Right atrium auricular region (tissue), 2 donors: ENCODE measurements around the gene GALNT8. TPM values are rescaled to one million over a fixed set of nuclear protein-coding genes. Genes with fewer than 3 reads are reported as not detected.

Source experiments
- DNase-seq: peaks from one replicate; pipeline ENCODE4 v3.0.0-alpha.2; 2019; ENCODE audit warnings: low spot score
- H3K27ac ChIP-seq, 2 donors: fragments of 200-600 bp; sonication (generic); 1 replicate in 1 of 2; 2 replicates in 1 of 2; pipeline ENCODE4 v1.5.1; 2016 to 2019
- H3K27me3 ChIP-seq, 2 donors: fragments of 200-600 bp; sonication (generic); one replicate each; pipeline versions ENCODE4 v1.5.1 to v1.6.0; 2017 to 2019
- H3K36me3 ChIP-seq: fragments of 200-600 bp; sonication (generic); one replicate; pipeline ENCODE4 v1.5.1; 2016
- H3K4me1 ChIP-seq, 2 donors: fragments of 200-600 bp; sonication (generic); one replicate each; pipeline versions ENCODE4 v1.5.1 to v1.6.0; 2017 to 2019
- H3K4me3 ChIP-seq, 2 donors: fragments of 200-600 bp; sonication (generic); 1 replicate in 1 of 2; 2 replicates in 1 of 2; pipeline ENCODE4 v1.5.1; 2017 to 2019; ENCODE audit warnings: mild to moderate bottlenecking in 1 of 2, moderate library complexity in 1 of 2
- H3K9me3 ChIP-seq, 2 donors: fragments of 200-600 bp; sonication (generic); one replicate each; pipeline ENCODE4 v1.5.1; 2019
- total RNA-seq, 2 donors: library from RNA; depleted of rRNA; stranded (reverse); fragments of >200 nt; gene quantifications; one replicate each; pipeline ENCODE4 v1.1.0, GENCODE V29; 2016
- TF ChIP-seq, protein P1 (sequence below), 2 donors: fragments of 200-600 bp; sonication (generic); IDR thresholded peaks; one replicate each; pipeline ENCODE4 v1.5.1; 2019; ENCODE audit warnings: antibody characterized with exemption in 2 of 2

GALNT8 gene
- total RNA-seq, 2 donors from 2014 or later = 2.0 to 3.8 TPM

DNA sequence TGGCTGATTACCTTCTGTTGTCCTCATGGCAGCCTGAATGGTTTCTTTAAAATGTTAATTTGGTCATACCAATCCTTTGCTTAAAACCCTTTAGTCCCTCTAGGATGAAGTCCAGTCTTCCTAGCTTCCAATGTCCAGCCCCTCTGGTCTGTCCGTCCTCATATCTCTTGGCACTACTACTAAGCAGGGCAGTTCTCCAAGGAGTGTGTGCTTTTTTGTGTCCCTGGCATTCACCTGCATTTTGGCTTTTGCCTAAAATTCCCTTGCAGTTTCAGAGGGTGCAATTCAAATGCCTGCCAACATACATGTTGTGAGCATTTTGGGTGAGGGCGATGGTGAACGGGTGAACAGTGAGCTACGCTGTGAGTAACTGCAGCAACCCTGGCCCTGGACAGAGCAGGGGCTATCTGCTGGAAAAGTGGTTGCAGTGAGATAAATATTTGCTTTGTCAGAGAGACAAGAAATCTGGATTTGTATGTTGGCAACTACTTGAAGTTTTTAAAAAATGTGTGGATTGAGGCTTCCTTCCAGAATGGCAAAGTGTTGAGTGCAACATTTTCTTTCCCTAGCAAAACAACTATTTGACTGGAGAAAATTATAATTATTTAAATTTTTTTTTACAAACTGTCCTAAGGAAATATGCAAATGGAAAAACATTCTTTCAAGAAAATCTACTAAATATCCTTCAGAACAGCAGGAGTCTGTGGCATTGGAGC is 14.6 kb downstream of the GALNT8 start:
- DNase-seq = no peak
- TF ChIP-seq, protein P1, sequence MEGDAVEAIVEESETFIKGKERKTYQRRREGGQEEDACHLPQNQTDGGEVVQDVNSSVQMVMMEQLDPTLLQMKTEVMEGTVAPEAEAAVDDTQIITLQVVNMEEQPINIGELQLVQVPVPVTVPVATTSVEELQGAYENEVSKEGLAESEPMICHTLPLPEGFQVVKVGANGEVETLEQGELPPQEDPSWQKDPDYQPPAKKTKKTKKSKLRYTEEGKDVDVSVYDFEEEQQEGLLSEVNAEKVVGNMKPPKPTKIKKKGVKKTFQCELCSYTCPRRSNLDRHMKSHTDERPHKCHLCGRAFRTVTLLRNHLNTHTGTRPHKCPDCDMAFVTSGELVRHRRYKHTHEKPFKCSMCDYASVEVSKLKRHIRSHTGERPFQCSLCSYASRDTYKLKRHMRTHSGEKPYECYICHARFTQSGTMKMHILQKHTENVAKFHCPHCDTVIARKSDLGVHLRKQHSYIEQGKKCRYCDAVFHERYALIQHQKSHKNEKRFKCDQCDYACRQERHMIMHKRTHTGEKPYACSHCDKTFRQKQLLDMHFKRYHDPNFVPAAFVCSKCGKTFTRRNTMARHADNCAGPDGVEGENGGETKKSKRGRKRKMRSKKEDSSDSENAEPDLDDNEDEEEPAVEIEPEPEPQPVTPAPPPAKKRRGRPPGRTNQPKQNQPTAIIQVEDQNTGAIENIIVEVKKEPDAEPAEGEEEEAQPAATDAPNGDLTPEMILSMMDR (IDR thresholded peaks at IDR 0.05) = no peak
- H3K36me3 ChIP-seq = no peaks in the 10 kb centered on the region
- H3K27ac ChIP-seq = no peak overlapping the region
- peaks cover 0 to 22% of the 10 kb centered on the region in 2 donors for H3K4me1 ChIP-seq
- no peaks in the 10 kb centered on the region for H3K27me3 ChIP-seq
- H3K4me3 ChIP-seq = no peak overlapping the region
- no peaks in the 10 kb centered on the region for H3K9me3 ChIP-seq

DNA sequence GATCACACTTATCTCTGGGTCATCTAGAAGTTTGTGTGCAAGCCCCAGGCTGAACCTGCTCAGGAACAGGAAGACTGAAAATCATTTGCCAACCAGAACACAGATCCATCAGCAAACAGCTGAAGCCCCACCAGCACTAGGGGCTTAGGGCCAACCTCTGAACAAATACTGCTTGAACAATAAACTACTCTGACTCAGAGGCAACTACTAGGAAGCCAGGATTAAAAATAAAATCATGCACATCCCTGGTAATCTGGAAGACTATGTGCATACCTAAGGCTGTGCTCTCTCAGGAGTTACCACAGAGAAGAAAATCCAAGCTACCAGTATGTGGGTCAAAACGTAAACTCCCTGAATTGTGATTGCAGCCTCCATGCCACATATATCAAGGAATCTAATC is 15.9 kb downstream of the GALNT8 start:
- H3K36me3 ChIP-seq = no peaks in the 10 kb centered on the region
- TF ChIP-seq, protein P1 (IDR thresholded peaks at IDR 0.05) = no peak
- H3K4me1 ChIP-seq = peaks cover 0 to 22% of the 10 kb centered on the region in 2 donors
- no peak overlapping the region for H3K27ac ChIP-seq
- no peaks in the 10 kb centered on the region for H3K9me3 ChIP-seq
- DNase-seq = no peak
- no peaks in the 10 kb centered on the region for H3K27me3 ChIP-seq
- H3K4me3 ChIP-seq = no peak overlapping the region

GRCh38 chr12:4738541-4738940 is 18.3 kb downstream of the GALNT8 start:
- Histone ChIP-seq H3K4me3 (no peak overlapping the region), H3K4me1 (peaks cover 0 to 22% of the 10 kb centered on the region in 2 donors), H3K36me3 (no peaks in the 10 kb centered on the region), H3K27me3 (no peaks in the 10 kb centered on the region), H3K9me3 (no peaks in the 10 kb centered on the region), H3K27ac (no peak overlapping the region)
- TF ChIP-seq, protein P1 (IDR thresholded peaks at IDR 0.05) = no peak
- DNase-seq = no peak

DNA sequence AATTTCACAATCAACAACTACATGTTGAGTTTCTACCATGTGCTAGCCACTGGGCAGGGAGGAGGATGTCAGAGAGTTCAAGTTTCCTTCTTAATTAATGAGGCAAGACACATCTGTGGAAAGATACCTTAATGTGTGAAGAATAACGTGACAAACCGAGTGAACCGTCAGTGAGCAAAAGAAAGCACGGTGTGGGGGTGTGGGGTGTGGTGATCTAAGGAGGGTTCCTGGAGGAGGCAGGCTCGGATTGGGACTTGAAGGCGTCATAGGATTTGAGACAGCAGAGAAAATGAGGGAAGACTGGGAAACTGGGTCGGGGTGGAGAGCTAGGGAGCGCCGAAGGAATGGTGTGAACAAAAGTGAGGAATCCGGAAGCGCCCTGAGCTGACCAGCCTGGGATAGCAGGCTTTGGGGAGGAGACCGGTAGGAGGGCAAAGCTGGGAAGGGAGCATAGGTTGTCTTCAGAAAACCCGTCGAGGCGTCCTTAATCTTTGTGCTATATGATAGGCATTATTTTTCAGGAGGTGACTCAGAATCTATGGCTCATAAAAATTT is 22.3 kb downstream of the GALNT8 start:
- Histone ChIP-seq H3K27me3 (no peaks in the 10 kb centered on the region), H3K4me3 (no peak overlapping the region), H3K27ac (no peak overlapping the region), H3K9me3 (no peaks in the 10 kb centered on the region), H3K4me1 (no peaks in the 10 kb centered on the region), H3K36me3 (no peaks in the 10 kb centered on the region)
- TF ChIP-seq, protein P1 (IDR thresholded peaks at IDR 0.05) = no peak
- DNase-seq = no peak

GRCh38 chr12:4743046-4743445 is 22.8 kb downstream of the GALNT8 start:
- Histone ChIP-seq H3K9me3 (no peaks in the 10 kb centered on the region), H3K27ac (no peak overlapping the region), H3K27me3 (no peaks in the 10 kb centered on the region), H3K4me1 (no peaks in the 10 kb centered on the region), H3K4me3 (no peak overlapping the region), H3K36me3 (no peaks in the 10 kb centered on the region)
- TF ChIP-seq, protein P1 (IDR thresholded peaks at IDR 0.05) = no peak
- no peak for DNase-seq
